Endothelial cell of umbilical vein (primary cell): ENCODE results near the gene LRSAM1. TPM values are rescaled to one million over a fixed set of nuclear protein-coding genes. Genes with fewer than 3 reads are reported as not detected.

ENCODE experiments used
- BruUV-seq: library from RNA; stranded (reverse); fragments of 400-500 nt; replicated peaks from 2 replicates; lab custom pipeline; 2021; lab: Mats Ljungman, UMichigan
- CTCF ChIA-PET: fragments of 300-600, 350-600 bp; sonication (Branson Sonifier 250); formaldehyde crosslinking; loops from one replicate; lab custom pipeline; 2021; ENCODE audit warnings: antibody characterized with exemption, inconsistent platforms; lab: Charles Lee
- POLR2A ChIA-PET: fragments of 300-600, 350-600 bp; sonication (Branson Sonifier 250); formaldehyde crosslinking; loops from one replicate; lab custom pipeline; 2021; ENCODE audit warnings: antibody characterized with exemption, inconsistent platforms; lab: Charles Lee
- DNase-seq: peaks from one replicate; pipeline ENCODE4 v3.0.0-alpha.2; 2011; ENCODE audit warnings: low read depth, low spot score
- FAIRE-seq: peaks from 2 replicates; lab custom pipeline; 2011; peaks lifted over from hg19 to GRCh38; lab: Jason Lieb, UNC
- H2AFZ ChIP-seq: 2 replicates; pipeline ENCODE4 v1.6.0; 2012; ENCODE audit warnings: low read depth, low read length, control low read depth, inconsistent platforms
- H3K27ac ChIP-seq: 2 replicates; pipeline ENCODE4 v1.5.1; 2011; ENCODE audit warnings: low read depth, mild to moderate bottlenecking, control low read depth, low read length, moderate library complexity; ENCODE audit not compliant: insufficient read depth
- H3K27me3 ChIP-seq, 2 experiments: 2 replicates each; pipeline versions ENCODE4 v1.6.0 to v1.6.1; 2011; ENCODE audit warnings: low read length in 2 of 2, mixed read lengths in 1 of 2; ENCODE audit not compliant: control insufficient read depth in 2 of 2, insufficient read depth in 2 of 2
- H3K36me3 ChIP-seq, 2 experiments: 2 replicates in 1 of 2; 3 replicates in 1 of 2; pipeline ENCODE4 v1.5.1; 2011; ENCODE audit warnings: low read length in 2 of 2, mild to moderate bottlenecking in 1 of 2, moderate library complexity in 1 of 2; ENCODE audit not compliant: control insufficient read depth in 2 of 2, insufficient read depth in 2 of 2; ENCODE audit errors: extremely low read depth in 1 of 2
- H3K4me1 ChIP-seq: 3 replicates; pipeline ENCODE4 v1.5.1; 2011; ENCODE audit warnings: mild to moderate bottlenecking, low read length; ENCODE audit not compliant: control insufficient read depth, insufficient read depth; ENCODE audit errors: extremely low read depth
- H3K4me2 ChIP-seq: 2 replicates; pipeline ENCODE4 v1.6.1; 2011; ENCODE audit warnings: low read length, control low read depth, mixed read lengths; ENCODE audit not compliant: insufficient read depth
- H3K4me3 ChIP-seq, 3 experiments: fragments of 200-600 bp in 1 of 3; sonication (generic), shearing (Covaris generic) in 1 of 3; replicated peaks in 1 of 3; 2 replicates each; pipeline ENCODE4 v1.5.1; 2011 to 2016; ENCODE audit warnings: control low read depth in 3 of 3, low read length in 3 of 3, mild to moderate bottlenecking in 2 of 3, inconsistent platforms in 1 of 3, low read depth in 1 of 3, moderate library complexity in 1 of 3; ENCODE audit not compliant: insufficient read depth in 1 of 3
- H3K79me2 ChIP-seq: 2 replicates; pipeline ENCODE4 v1.6.0; 2012; ENCODE audit warnings: low read length, inconsistent platforms; ENCODE audit not compliant: control insufficient read depth, insufficient read depth
- H3K9ac ChIP-seq: replicated peaks from 2 replicates; pipeline ENCODE3; 2011; ENCODE audit warnings: low read length, control low read depth; ENCODE audit not compliant: insufficient read depth; ENCODE audit errors: extremely low read depth
- H3K9me1 ChIP-seq: replicated peaks from 3 replicates; pipeline ENCODE4 v1.6.0; 2011; ENCODE audit warnings: mild to moderate bottlenecking, low read length; ENCODE audit not compliant: control insufficient read depth, insufficient read depth; ENCODE audit errors: extremely low read depth
- H3K9me3 ChIP-seq: replicated peaks from 2 replicates; pipeline ENCODE4 v1.5.1; 2012; ENCODE audit warnings: low read length, inconsistent platforms; ENCODE audit not compliant: control insufficient read depth, insufficient read depth
- H4K20me1 ChIP-seq: replicated peaks from 2 replicates; pipeline ENCODE3; 2011; ENCODE audit warnings: mild to moderate bottlenecking, low read length; ENCODE audit not compliant: control insufficient read depth, insufficient read depth; ENCODE audit errors: extremely low read depth
- CTCF ChIP-seq, 2 donors: IDR thresholded peaks; 1 replicate in 1 of 2; 2 replicates in 1 of 2; pipeline ENCODE4 v1.5.1; 2011; ENCODE audit warnings: low read length in 2 of 2, mild to moderate bottlenecking in 2 of 2, moderate library complexity in 2 of 2, control low read depth in 1 of 2, inconsistent platforms in 1 of 2, low read depth in 1 of 2; ENCODE audit not compliant: insufficient read depth in 1 of 2; ENCODE audit errors: extremely low read depth in 1 of 2
- GATA2 ChIP-seq: IDR thresholded peaks from 2 replicates; pipeline ENCODE4 v1.7.0; 2011; ENCODE audit warnings: low read depth, mild to moderate bottlenecking, moderate library complexity, mixed read lengths, low read length; ENCODE audit not compliant: insufficient read length, insufficient read depth
- POLR2AphosphoS5 ChIP-seq: IDR thresholded peaks from 2 replicates; pipeline ENCODE4 v1.6.1; 2012; ENCODE audit warnings: low read depth, mild to moderate bottlenecking, control low read depth, low read length, moderate library complexity; ENCODE audit not compliant: insufficient read depth
- dilution Hi-C: fragments of 300-500 bp; cut with MboI; formaldehyde crosslinking; loops from one replicate; pipeline ENCODE4 v1.15.0; 2019; ENCODE audit warnings: low sequenced_read_pairs; ENCODE audit not compliant: extremely low pct_ligation_motif_present
- intact Hi-C: fragments of 100-400 bp; cut with micrococcal nuclease; formaldehyde crosslinking; loops from one replicate; pipeline ENCODE4 v1.10.0; 2022
- polyA plus RNA-seq, 4 experiments: library from polyadenylated mRNA; depleted of rRNA in 3 of 4; stranded (reverse) in 3 of 4; unstranded in 1 of 4; fragments of >200 nt; gene quantifications; 2 replicates each; pipeline versions ENCODE4 v1.2.1 to v1.2.3, GENCODE V29; 2011 to 2012; ENCODE audit warnings: missing spikeins in 1 of 4
- total RNA-seq: library from RNA; stranded (reverse); gene quantifications from 2 replicates; pipeline ENCODE4 v1.2.3, GENCODE V29; 2021

LRSAM1 gene
- total and polyA plus RNA-seq, 2 donors (not counting 3 experiments of a cell fraction or from before 2014, with no cell fraction given): 10.8 to 18.9 TPM

- no TSS peak for BruUV-seq
- intact Hi-C loops: loop anchor here (5.0 kb wide), 1 partner anchor 414 kb away; the partner anchor contains the start of gene ST6GALNAC4
These were observed 51.5 kb downstream of the LRSAM1 start for GRCh38 chr9:127502706-127503378.

More at GRCh38 chr9:127502706-127503378, 51.5 kb downstream of the LRSAM1 start:
- Histone ChIP-seq H3K4me2 (no peak overlapping the region), H4K20me1 (no peaks in the 10 kb centered on the region), H3K9ac (no peak overlapping the region), H3K27me3 (no peaks in the 10 kb centered on the region), H3K27ac (no peak overlapping the region), H3K36me3 (peaks cover 16 to 23% of the 10 kb centered on the region in 2 experiments), H3K9me3 (no peaks in the 10 kb centered on the region), H3K79me2 (peaks cover 1% of the 10 kb centered on the region), H3K9me1 (no peaks in the 10 kb centered on the region), H3K4me1 (no peaks in the 10 kb centered on the region), H3K4me3 (no peak overlapping the region), H2AFZ (no peak overlapping the region)
- FAIRE-seq (no peak), DNase-seq (no peak)
- ChIA-PET POLR2A (no interaction called here), CTCF (interaction anchor here (1.0 to 4.6 kb wide), 11 partner anchors 37 to 418 kb away, joined by 3 to 96 read pairs (median 3); partner anchors contain the start of genes STXBP1 and TOR2A)
- dilution Hi-C loops: no loop called here
- TF ChIP-seq POLR2AphosphoS5 (no peak), CTCF (IDR thresholded peaks at IDR 0.05; ENCODE audit: extremely low read depth in 1 of 2, insufficient read depth in 1 of 2, low read depth in 1 of 2, low read length in 2 of 2) (no peak), GATA2 (no peak)
